Measurements from ENCODE around the gene PPP6R2.

PPP6R2 gene

GRCh38 chr22:50467773-50468440, 124.8 kb downstream of the PPP6R2 start:
- no peak for DNase-seq (ENCODE audit: low read depth)

DNA sequence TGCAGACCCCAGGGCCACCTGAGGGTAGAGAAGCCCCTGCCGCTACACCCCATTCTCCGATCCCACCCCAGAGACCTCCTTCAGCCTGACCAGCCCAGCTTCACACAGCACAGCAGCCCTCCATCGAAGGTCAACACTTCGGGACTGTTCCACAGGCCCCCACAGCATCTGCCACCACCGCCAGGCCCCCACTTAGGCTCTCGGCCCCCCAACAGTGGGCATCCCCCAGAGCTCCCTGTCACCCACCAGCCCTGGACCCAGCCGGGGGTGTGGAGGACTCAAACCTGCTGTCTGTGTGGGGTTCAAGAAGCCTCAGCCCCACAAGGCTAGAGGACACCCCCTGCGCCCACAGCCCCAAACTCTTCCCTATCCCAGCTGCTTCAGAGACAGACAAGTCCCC, 125.5 kb downstream of the PPP6R2 start:
- DNase-seq (ENCODE audit: low read depth), result no peak

- peak; percentile 90 for DNase-seq (ENCODE audit: low read depth)
These were observed 126.5 kb downstream of the PPP6R2 start for GRCh38 chr22:50469377-50470305.

DNA sequence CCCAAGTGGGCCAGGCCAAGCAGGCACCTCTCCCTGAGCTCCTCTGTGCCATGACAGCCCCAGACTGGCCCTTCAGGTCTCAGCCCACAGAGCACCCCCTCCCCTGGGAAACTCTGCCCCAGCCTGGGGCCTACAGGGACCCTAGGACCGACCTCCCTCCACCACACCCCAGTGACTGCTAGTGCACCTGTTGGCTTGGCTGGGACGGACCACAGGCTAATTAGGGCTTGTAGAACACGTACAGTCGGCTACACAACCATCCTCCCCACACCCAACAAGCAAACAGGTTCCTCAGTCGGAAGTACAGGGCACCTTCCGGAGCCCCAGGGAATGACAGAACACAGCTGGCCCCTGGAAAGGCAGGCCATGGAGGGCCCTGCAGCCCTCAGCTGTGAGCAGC, 127.4 kb downstream of the PPP6R2 start:
- no peak for DNase-seq (ENCODE audit: low read depth)

GRCh38 chr22:50471197-50471847, 128.2 kb downstream of the PPP6R2 start:
- DNase-seq (ENCODE audit: low read depth), result no peak

- no peak for DNase-seq (ENCODE audit: low read depth)
These were observed 128.8 kb downstream of the PPP6R2 start for GRCh38 chr22:50471962-50472361.

DNA sequence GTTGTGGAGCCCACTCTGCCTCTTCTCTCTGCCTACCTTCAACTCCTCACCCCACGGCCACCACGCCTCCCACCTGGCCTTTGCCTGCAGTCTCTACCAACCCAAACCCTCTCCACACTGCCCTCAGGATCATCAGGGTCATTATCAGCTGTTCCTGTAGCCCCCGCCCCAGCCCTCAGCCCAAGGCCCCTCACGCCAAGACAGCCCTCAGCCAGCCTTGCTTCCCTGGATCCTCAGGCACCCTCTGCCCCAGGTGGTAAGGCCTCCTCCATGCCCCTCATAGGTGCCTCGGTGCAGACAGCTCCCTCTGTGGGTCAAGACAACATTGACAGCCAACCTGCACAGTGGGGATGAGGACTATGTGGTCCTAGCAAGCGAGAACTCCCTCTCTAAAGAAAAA, 130.0 kb downstream of the PPP6R2 start:
- DNase-seq (ENCODE audit: low read depth), result peak; percentile 21

GRCh38 chr22:50473855-50474671, 130.9 kb downstream of the PPP6R2 start:
- DNase-seq (ENCODE audit: low read depth), result no peak

GRCh38 chr22:50474710-50475651, 131.9 kb downstream of the PPP6R2 start, which contains the start of gene SBF1:
Gene SBF1 (minus strand): TSS chr22:50475035. CDS start chr22:50474840, 195 bp downstream.
- peak; percentile 85 for DNase-seq (ENCODE audit: low read depth)

GRCh38 chr22:50475652-50476002, 132.5 kb downstream of the PPP6R2 start:
- no peak for DNase-seq (ENCODE audit: low read depth)

GRCh38 chr22:50476868-50477267, 133.7 kb downstream of the PPP6R2 start:
- no peak for DNase-seq (ENCODE audit: low read depth)

GRCh38 chr22:50477923-50478322, 134.8 kb downstream of the PPP6R2 start:
- DNase-seq (ENCODE audit: low read depth), result no peak

DNA sequence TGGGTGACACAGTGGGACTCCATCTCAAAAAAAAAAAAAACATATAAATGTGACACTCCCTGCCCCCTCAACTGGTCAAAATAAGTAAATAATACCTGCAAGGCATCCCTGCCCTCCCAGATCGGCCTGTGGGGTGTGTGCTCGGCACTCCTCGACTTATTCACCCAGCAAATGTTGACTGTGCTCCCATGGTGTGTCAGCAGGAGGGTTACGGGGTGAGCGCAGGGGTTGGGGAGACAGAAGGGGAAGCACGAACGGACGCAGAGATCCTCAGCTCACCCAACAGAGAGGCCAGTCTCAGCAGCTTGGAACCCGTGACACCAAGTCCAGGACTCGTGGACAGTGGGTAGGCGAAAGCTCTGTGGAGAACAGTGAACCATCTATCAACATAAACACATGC, 136.6 kb downstream of the PPP6R2 start:
- no peak for DNase-seq (ENCODE audit: low read depth)

DNA sequence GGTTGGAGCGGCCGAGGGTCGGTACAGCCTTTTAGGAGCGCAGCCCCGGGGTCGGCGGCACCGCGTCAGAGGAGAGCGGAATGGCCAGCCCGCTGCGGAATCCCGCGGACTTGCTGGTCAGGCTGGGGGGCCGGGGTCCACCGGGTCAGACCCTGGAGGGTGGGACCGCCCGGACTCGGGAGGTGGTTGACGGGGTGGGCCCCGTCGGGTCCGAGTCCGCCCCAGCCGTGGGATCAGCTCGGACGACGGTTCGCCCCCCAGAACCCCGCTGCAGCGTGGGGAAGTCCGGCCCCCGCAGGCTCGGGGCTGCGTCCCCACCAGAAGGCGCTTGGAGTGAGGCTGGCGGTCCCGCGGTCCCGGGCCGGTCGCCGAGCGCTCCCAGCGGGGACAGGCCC, 137.9 kb downstream of the PPP6R2 start:
- no peak for DNase-seq (ENCODE audit: low read depth)

GRCh38 chr22:50481440-50482106, 138.4 kb downstream of the PPP6R2 start, which contains the start of gene ADM2:
Gene ADM2 (plus strand): TSS chr22:50481543. CDS start chr22:50481848, 305 bp downstream.
- peak; percentile 40 for DNase-seq (ENCODE audit: low read depth)

- no peak for DNase-seq (ENCODE audit: low read depth)
These were observed 139.3 kb downstream of the PPP6R2 start for GRCh38 chr22:50482107-50483074.

- no peak for DNase-seq (ENCODE audit: low read depth)
These were observed 140.0 kb downstream of the PPP6R2 start for GRCh38 chr22:50483106-50483505.

DNA sequence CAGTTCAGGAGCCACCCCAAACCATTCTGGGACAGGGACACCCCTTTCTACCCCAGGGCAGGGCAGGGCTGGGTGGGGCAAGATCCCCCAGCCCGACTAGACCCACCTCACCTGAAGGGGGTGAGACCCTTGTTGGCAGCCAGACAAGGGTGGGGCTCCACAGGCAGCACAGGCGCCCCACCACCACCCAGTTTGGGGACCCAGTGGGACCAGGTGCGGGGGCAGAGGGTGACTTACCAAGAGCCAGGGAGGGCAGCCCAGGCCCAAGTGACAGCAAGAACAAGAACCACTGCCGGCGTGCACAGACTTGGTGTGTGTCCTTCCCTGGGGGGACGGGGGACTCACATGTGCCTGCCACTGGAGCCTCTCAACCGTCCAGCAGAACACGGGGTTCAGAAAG, 140.4 kb downstream of the PPP6R2 start:
- DNase-seq (ENCODE audit: low read depth), result no peak

Data from activated T-cell treated with anti-CD3 and anti-CD28 coated beads for 24 hours (primary cell).